H1 (cell line): ENCODE data around the gene RPL36A.

ENCODE experiments used
- MAFK ChIP-seq: IDR thresholded peaks from 2 replicates; pipeline ENCODE4 v1.6.1; 2012; ENCODE audit warnings: low read depth, mild to moderate bottlenecking, improper control_type of control experiment, low read length
- POLR2A ChIP-seq, 2 experiments: IDR thresholded peaks; 1 replicate in 1 of 2; 2 replicates in 1 of 2; pipeline ENCODE4 v1.6.1; 2011; ENCODE audit warnings: low read depth in 2 of 2, low read length in 2 of 2, mild to moderate bottlenecking in 2 of 2; ENCODE audit errors: control extremely low read depth in 1 of 2

DNA sequence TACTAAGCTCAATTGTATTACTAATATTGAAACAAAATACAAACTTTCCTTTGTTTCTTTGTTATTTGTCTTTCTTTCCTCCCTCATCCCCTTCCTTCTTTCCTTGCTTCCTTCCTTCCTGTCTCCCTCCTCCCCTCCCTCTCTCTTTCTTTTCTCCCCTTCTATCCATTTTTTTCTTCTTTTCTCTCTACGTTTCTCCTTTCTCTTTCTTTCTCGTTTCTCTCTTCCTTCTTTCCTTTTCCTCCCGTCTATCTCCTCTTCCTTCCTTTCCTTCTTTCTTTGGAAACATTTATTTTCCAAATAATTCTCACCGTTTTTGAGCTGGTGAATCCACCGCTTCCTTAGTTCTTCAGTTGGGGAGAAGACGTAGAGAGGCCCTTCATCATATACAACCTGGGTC is 21.1 kb upstream of the RPL36A start:
- TF ChIP-seq POLR2A (IDR thresholded peaks at IDR 0.05; ENCODE audit: control extremely low read depth in 1 of 2, low read depth in 2 of 2, low read length in 2 of 2), result no peak
- no peak for TF ChIP-seq MAFK
